A549 (cell line): ENCODE results near the gene PTPN12. TPM values are rescaled to one million over a fixed set of nuclear protein-coding genes. Genes with fewer than 3 reads are reported as not detected.
A peak's percentile ranks its signal among the peaks of the same experiment; 100 is the strongest.

Experiments used
- ATAC-seq, 2 experiments: fragments of 200-7000 bp in 1 of 2; fragments of >200 bp in 1 of 2; cut with Nextera tagmentation in 1 of 2; cut with Tn5 transposase in 1 of 2; 3 replicates each; pipeline versions ENCODE4 v1.8.0 to v1.9.1; 2018 to 2020; ENCODE audit warnings: mild to moderate bottlenecking in 1 of 2, moderate library complexity in 1 of 2
- CTCF ChIA-PET: fragments of 300-600 bp; sonication (Branson Sonifier 250); formaldehyde crosslinking; extraction: SDS; loops from one replicate; lab custom pipeline; 2021; ENCODE audit warnings: antibody characterized with exemption, inconsistent platforms; lab: Yijun Ruan, JAX
- POLR2A ChIA-PET: fragments of 350-600 bp; formaldehyde crosslinking; extraction: SDS; loops from one replicate; lab custom pipeline; 2021; ENCODE audit warnings: antibody characterized with exemption, inconsistent platforms; lab: Yijun Ruan, JAX
- DNase-seq, 2 experiments: peaks; one replicate each; pipeline versions ENCODE4 v3.0.0 to v3.0.0-alpha.2; 2011 to 2016; ENCODE audit warnings: low read depth in 1 of 2, low spot score in 1 of 2
- FAIRE-seq: peaks from 2 replicates; lab custom pipeline; 2011; peaks lifted over from hg19 to GRCh38; lab: Jason Lieb, UNC
- H3K27ac ChIP-seq, 2 experiments: fragments of >200 bp; sonication (Bioruptor Twin); formaldehyde crosslinking; 3 replicates each; pipeline ENCODE4 v1.5.1; 2016 to 2017
- H3K4me1 ChIP-seq: fragments of >200 bp; sonication (Bioruptor Twin); formaldehyde crosslinking; 3 replicates; pipeline ENCODE4 v1.6.1; 2016
- H3K4me2 ChIP-seq: fragments of >200 bp; sonication (Bioruptor Twin); formaldehyde crosslinking; 3 replicates; pipeline ENCODE4 v1.6.1; 2016
- H3K4me3 ChIP-seq: fragments of >200 bp; sonication (Bioruptor Twin); formaldehyde crosslinking; 3 replicates; pipeline ENCODE4 v1.5.1; 2016
- H3K9me3 ChIP-seq: fragments of >200 bp; sonication (Bioruptor Twin); formaldehyde crosslinking; 3 replicates; pipeline ENCODE4 v1.6.1; 2016
- BHLHE40 ChIP-seq: IDR thresholded peaks from 2 replicates; pipeline ENCODE4 v1.6.1; 2012; ENCODE audit warnings: low read depth, low read length, inconsistent platforms
- CBX2 ChIP-seq: fragments of 200-600 bp; sonication (generic); IDR thresholded peaks from 2 replicates; pipeline ENCODE4 v1.6.1; 2016; ENCODE audit warnings: low read depth, mild to moderate bottlenecking, borderline replicate concordance
- CHD2 ChIP-seq: fragments of 150-350 bp; IDR thresholded peaks from 2 replicates; pipeline ENCODE4 v1.6.1; 2014; ENCODE audit warnings: low read length; ENCODE audit not compliant: partially characterized antibody
- CHD4 ChIP-seq: fragments of 200-600 bp; sonication (generic); IDR thresholded peaks from 2 replicates; pipeline ENCODE4 v1.6.1; 2016; ENCODE audit warnings: antibody characterized with exemption, mild to moderate bottlenecking, borderline replicate concordance
- CTCF ChIP-seq: fragments of >200 bp; sonication (Bioruptor Twin); formaldehyde crosslinking; IDR thresholded peaks from 3 replicates; pipeline ENCODE4 v1.5.1; 2016
- E2F6 ChIP-seq: IDR thresholded peaks from 2 replicates; pipeline ENCODE4 v1.6.1; 2012; ENCODE audit warnings: low read depth, borderline replicate concordance
- EHF ChIP-seq: fragments of 250-450 bp; sonication (Bioruptor Pico); IDR thresholded peaks from 2 replicates; pipeline ENCODE4 v1.5.0; 2020; ENCODE audit warnings: mild to moderate bottlenecking
- ELK1 ChIP-seq: fragments of 150-350 bp; IDR thresholded peaks from 2 replicates; pipeline ENCODE4 v1.6.1; 2014; ENCODE audit warnings: low read depth, mild to moderate bottlenecking, low read length
- ESRRA ChIP-seq: fragments of 150-350 bp; IDR thresholded peaks from 2 replicates; pipeline ENCODE4 v1.6.1; 2014; ENCODE audit warnings: mild to moderate bottlenecking, low read length, borderline replicate concordance
- FOXS1 ChIP-seq: fragments of 250-450 bp; sonication (Bioruptor Pico); IDR thresholded peaks from 2 replicates; pipeline ENCODE4 v1.5.0; 2020; ENCODE audit warnings: mild to moderate bottlenecking, moderate library complexity
- HMGXB4 ChIP-seq: fragments of 250-450 bp; sonication (Bioruptor Pico); IDR thresholded peaks from 2 replicates; pipeline ENCODE4 v1.5.0; 2021; ENCODE audit warnings: mild to moderate bottlenecking, moderate library complexity, borderline replicate concordance
- HOXB5 ChIP-seq: fragments of 250-450 bp; sonication (Bioruptor Pico); IDR thresholded peaks from 2 replicates; pipeline ENCODE4 v1.5.0; 2020; ENCODE audit warnings: mild to moderate bottlenecking, moderate library complexity
- KDM5A ChIP-seq: fragments of 200-600 bp; sonication (generic); IDR thresholded peaks from 2 replicates; pipeline ENCODE4 v1.6.1; 2016; ENCODE audit warnings: antibody characterized with exemption, mild to moderate bottlenecking
- MAFK ChIP-seq: fragments of 450-650 bp; IDR thresholded peaks from 2 replicates; pipeline ENCODE4 v1.6.1; 2014; ENCODE audit not compliant: partially characterized antibody
- MAX ChIP-seq: IDR thresholded peaks from 2 replicates; pipeline ENCODE4 v1.6.1; 2012
- MAZ ChIP-seq: fragments of 150-350 bp; IDR thresholded peaks from 2 replicates; pipeline ENCODE4 v1.6.1; 2014; ENCODE audit warnings: antibody characterized with exemption, low read depth, low read length, borderline replicate concordance
- MYC ChIP-seq: IDR thresholded peaks from 2 replicates; pipeline ENCODE4 v1.6.1; 2012; ENCODE audit warnings: mild to moderate bottlenecking, inconsistent platforms, low read length, improper control_type of control experiment, borderline replicate concordance
- NFE2L2 ChIP-seq: fragments of 150-350 bp; conservative IDR thresholded peaks from 2 replicates; pipeline ENCODE4 v1.6.1; 2014; ENCODE audit warnings: low read length
- NR3C1 ChIP-seq: fragments of >200 bp; sonication (Bioruptor Twin); formaldehyde crosslinking; IDR thresholded peaks from 3 replicates; pipeline ENCODE4 v1.6.1; 2017
- PHF8 ChIP-seq: fragments of 200-600 bp; sonication (generic); IDR thresholded peaks from 2 replicates; pipeline ENCODE4 v1.6.1; 2016; ENCODE audit warnings: low read depth, mild to moderate bottlenecking, antibody characterized with exemption, moderate library complexity, borderline replicate concordance
- RAD21 ChIP-seq, 2 experiments: fragments of >200 bp in 1 of 2; sonication (Bioruptor Twin) in 1 of 2; formaldehyde crosslinking in 1 of 2; IDR thresholded peaks in 1 of 2; conservative IDR thresholded peaks in 1 of 2; 2 replicates in 1 of 2; 3 replicates in 1 of 2; pipeline ENCODE4 v1.6.1; 2012 to 2018; ENCODE audit warnings: inconsistent platforms in 1 of 2
- RCOR1 ChIP-seq: fragments of 150-350 bp; IDR thresholded peaks from 2 replicates; pipeline ENCODE4 v1.6.1; 2014; ENCODE audit warnings: antibody characterized with exemption, low read length, low read depth
- RNF2 ChIP-seq: fragments of 200-600 bp; sonication (generic); IDR thresholded peaks from 2 replicates; pipeline ENCODE4 v1.6.1; 2016; ENCODE audit warnings: low read depth, mild to moderate bottlenecking, antibody characterized with exemption, moderate library complexity, borderline replicate concordance
- SREBF2 ChIP-seq: fragments of 450-650 bp; IDR thresholded peaks from 2 replicates; pipeline ENCODE4 v1.6.1; 2014; ENCODE audit warnings: mild to moderate bottlenecking, moderate library complexity
- TFCP2L1 ChIP-seq: fragments of 250-450 bp; sonication (Bioruptor Pico); IDR thresholded peaks from 2 replicates; pipeline ENCODE4 v1.5.0; 2021; ENCODE audit warnings: mild to moderate bottlenecking
- ZFP36 ChIP-seq: fragments of 450-650 bp; IDR thresholded peaks from 2 replicates; pipeline ENCODE4 v1.6.1; 2014; ENCODE audit warnings: borderline replicate concordance; ENCODE audit not compliant: partially characterized antibody
- whole genome bisulfite sequencing: methylation state at CpG from one replicate; pipeline ENCODE4 v1.1.6; 2017; ENCODE audit errors: missing lambda C conversion rate; 5-methylcytosine and 5-hydroxymethylcytosine counted together
- polyA plus RNA-seq, 4 experiments: library from polyadenylated mRNA; depleted of rRNA in 3 of 4; stranded (reverse); fragments of >200 nt; fragmentation: RNase III in 1 of 4; extraction: RNeasy Plus Mini Kit Qiagen cat#74134 plus additional on column Dnase treatment in 1 of 4; gene quantifications; 2 replicates in 3 of 4; 3 replicates in 1 of 4; pipeline ENCODE4 v1.2.3, GENCODE V29; 2011 to 2017

The PTPN12 gene
- polyA plus RNA-seq, 2 of the 4 experiments (the other 2 are of a cell fraction) = 76.3 to 105 TPM

- WGBS = 88% methylated on average over 3 of the region's 3 CpGs
- DNase-seq (no peak), ATAC-seq (peak in 1 of 2 experiments; percentile 39; a peak in 3 of 6 replicates), FAIRE-seq (no peak)
- Histone ChIP-seq H3K4me3 (no peak overlapping the region), H3K9me3 (no peaks in the 10 kb centered on the region), H3K27ac (peak overlapping the region in 1 of 2 experiments; percentile 23; a peak in 1 of 6 replicates), H3K4me2 (peak overlapping the region; percentile 10; the same call in 1 of the 3 replicates), H3K4me1 (peaks cover 71% of the 10 kb centered on the region)
- ChIA-PET CTCF (interaction anchor here (0.8 to 2.6 kb wide), 7 partner anchors 9 to 110 kb away, joined by 3 to 9 read pairs (median 3); partner anchors contain the start of gene PTPN12), POLR2A (interaction anchor here (0.7 to 1.1 kb wide), 3 partner anchors 10 to 13 kb away, joined by 3 to 7 read pairs (median 3); partner anchors contain the start of gene PTPN12)
- TF ChIP-seq ZFP36 (no peak), CTCF (no peak), NR3C1 (no peak), CBX2 (no peak), MAX (no peak), CHD2 (no peak), RCOR1 (no peak), HOXB5 (CRISPR knock-in tag) (no peak), HMGXB4 (CRISPR knock-in tag) (no peak), CHD4 (no peak), SREBF2 (no peak), EHF (CRISPR knock-in tag) (no peak), MAZ (no peak)
These were observed 12.2 kb downstream of the PTPN12 start for GRCh38 chr7:77549106-77549870.

GRCh38 chr7:77550586-77550985 is 13.5 kb downstream of the PTPN12 start:
- Histone ChIP-seq H3K4me2 (no peak overlapping the region), H3K27ac (no peak overlapping the region)
- TF ChIP-seq FOXS1 (CRISPR knock-in tag) (no peak), MYC (no peak), KDM5A (no peak), BHLHE40 (no peak), MAFK (no peak), NFE2L2 (no peak), ELK1 (no peak), ESRRA (no peak), PHF8 (no peak), TFCP2L1 (no peak), RAD21 (conservative IDR thresholded peaks at IDR 0.05 in 1 of 2, IDR thresholded peaks at IDR 0.05 in 1 of 2) (no peak), E2F6 (no peak), NR3C1 (no peak), RNF2 (no peak)
- TF ChIP-seq, all 56 proteins: peak for 0
- ChIA-PET POLR2A (no interaction called here), CTCF (interaction anchor here (1.0 to 1.5 kb wide), 3 partner anchors 16 to 183 kb away, joined by 3 to 4 read pairs (median 3); no protein-coding TSS in a partner anchor)
- no peaks in the 10 kb centered on the region for H3K9me3 ChIP-seq
- DNase-seq (no peak), ATAC-seq (no peak), FAIRE-seq (no peak)
- no peak overlapping the region for H3K4me3 ChIP-seq
- WGBS = 95% methylated on average over 3 of the region's 3 CpGs
- peaks cover 73% of the 10 kb centered on the region for H3K4me1 ChIP-seq
